GM19463 (cell line): ENCODE data around the gene COMT.
"Not testable (repeated sequence)": the region's sequence is repeated elsewhere in the genome, so short reads cannot be mapped to it uniquely, and the experiment has no call there.

Experiments
- ATAC-seq: cut with Tn5 transposase; IDR thresholded peaks from one replicate; pipeline ENCODE4 v1.9.1; 2021; ENCODE audit warnings: mild to moderate bottlenecking, moderate library complexity; ENCODE audit not compliant: unreplicated experiment

COMT gene

DNA sequence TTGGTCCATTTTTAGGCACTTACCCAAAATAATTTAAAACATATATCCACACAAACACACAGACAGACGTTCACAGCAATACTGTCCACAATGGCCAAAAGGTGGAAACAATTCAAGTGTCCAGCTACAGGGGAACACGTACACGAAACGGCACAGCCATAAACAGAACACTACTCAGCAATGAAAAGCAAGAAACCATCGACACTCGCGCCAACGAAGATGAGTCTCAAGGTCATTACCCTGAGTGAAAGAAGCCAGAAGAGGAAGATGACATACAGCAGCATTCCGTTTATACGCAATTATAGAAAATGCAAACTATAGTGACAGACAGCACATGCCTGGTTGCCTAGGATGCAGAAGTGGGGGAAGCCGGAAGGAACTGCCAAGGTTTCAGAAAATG is 13.4 kb upstream of the COMT start:
- no peak for ATAC-seq

DNA sequence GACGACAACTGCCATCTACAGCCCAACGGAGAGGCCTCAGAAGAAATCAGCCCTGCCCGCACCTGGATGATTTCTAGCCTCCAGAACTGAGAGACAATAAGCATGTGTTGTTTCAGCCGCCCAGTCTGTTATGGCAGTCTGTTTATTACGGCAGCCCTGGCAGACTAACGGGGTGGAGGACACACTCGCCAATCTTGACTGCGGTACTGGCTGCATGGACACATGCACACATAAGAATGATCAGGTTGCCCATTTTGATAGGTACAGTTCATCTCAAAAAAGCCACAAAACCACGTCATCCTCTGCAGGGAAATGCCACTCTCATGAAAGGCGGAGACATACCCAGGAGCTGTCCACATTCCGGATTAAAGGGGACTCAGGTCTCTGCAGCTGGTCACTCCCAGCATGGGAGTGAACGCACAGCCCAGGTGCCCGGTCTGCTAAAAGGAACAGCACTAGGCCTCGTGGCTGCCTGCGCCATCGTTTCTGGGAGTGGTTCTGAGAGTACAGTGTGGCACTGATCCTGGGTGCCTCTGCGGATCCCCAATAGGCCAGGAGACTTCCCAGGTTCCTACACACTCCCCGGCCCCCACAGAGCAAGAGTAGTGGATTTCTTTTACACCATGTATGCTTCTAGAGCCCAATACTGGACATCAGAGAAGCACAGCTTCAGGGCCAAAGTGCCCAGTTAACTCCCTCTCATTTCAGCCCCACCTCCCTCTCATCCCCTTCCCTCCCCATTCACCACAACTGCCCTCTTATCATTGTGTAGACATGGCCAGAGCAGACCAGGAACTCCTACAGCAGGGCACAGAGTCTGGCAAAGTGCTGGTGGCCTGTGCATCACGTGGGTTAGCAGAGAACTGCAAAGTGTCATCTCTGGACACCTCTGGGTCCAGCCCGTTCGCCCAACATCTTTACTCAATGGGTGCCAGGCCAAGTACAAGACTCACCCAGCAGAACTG is 11.7 kb upstream of the COMT start:
- no peak for ATAC-seq

- ATAC-seq = no peak
These were observed 10.8 kb upstream of the COMT start for GRCh38 chr22:19930551-19931486.

GRCh38 chr22:19931514-19931913 is 10.1 kb upstream of the COMT start:
- ATAC-seq = no peak

GRCh38 chr22:19932367-19933206 is 9.0 kb upstream of the COMT start:
- no peak for ATAC-seq

DNA sequence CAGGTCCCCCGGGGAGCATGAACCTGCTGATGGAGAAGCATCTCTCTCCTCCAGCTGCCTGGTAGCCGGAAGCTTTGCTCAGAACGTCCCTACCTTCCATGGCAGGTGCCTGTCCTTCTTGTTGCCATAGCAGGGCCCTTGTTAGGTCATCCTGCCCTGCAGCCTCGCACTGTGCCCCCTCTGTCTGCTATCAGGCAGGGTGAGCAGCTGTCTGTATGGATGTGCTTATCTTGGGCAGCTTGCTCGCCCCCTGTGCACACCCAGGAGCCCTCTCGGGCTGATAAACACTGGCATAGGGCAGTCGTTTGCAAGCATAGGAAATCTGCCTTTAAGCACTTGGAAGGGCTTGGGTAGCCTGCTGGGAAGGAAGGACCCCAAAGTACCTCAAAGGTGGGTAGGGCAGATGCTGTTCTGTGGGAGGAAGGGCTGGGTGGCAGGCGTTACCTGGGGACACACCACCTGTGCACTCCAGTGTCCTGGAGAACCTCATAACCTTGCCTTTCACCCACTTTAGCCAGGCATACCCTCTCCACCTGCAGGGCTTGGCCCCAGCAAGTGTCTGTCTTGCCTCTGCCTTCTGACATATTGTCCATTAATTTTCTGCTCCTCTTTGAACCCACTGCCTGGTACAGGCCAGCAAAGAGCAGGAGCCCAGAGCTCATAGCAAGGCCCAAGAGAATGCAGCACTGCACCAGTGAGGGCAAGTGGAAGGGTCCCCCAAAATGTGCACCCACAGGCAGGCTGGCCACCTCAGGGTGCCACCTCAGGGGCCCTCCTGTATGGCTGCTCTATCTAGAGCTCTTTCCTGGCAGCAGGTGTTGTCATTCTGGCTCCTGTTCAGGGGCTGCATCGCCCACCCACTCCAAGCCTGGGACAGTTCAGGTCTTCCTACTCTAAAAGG is 8.0 kb upstream of the COMT start:
- ATAC-seq = no peak

DNA sequence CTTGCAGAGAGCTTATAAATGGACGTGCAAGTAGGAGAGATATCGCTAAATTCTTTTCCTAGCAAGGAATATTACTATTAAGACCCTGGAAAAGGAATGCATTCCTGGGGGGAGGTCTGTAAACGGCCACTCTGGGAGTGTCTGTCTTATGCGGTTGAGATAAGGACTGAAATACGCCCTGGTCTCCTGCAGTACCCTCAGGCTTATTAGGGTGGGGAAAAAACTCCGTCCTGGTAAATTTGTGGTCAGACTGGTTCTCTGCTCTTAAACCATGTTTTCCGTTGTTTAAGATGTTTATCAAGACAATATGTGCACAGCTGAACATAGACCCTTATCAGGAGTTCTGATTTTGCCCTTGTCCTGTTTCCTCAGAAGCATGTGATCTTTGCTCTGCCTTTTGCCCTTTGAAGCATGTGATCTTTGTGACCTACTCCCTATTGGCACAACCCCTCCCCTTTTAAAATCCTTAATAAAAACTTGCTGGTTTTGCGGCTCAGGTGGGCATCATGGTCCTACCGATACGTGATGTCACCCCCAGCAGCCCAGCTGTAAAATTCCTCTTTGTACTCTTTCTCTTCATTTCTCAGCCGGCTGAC is 6.4 kb upstream of the COMT start:
- not testable (repeated sequence) for ATAC-seq

- ATAC-seq = no peak
These were observed 5.1 kb upstream of the COMT start for GRCh38 chr22:19936513-19936912.

DNA sequence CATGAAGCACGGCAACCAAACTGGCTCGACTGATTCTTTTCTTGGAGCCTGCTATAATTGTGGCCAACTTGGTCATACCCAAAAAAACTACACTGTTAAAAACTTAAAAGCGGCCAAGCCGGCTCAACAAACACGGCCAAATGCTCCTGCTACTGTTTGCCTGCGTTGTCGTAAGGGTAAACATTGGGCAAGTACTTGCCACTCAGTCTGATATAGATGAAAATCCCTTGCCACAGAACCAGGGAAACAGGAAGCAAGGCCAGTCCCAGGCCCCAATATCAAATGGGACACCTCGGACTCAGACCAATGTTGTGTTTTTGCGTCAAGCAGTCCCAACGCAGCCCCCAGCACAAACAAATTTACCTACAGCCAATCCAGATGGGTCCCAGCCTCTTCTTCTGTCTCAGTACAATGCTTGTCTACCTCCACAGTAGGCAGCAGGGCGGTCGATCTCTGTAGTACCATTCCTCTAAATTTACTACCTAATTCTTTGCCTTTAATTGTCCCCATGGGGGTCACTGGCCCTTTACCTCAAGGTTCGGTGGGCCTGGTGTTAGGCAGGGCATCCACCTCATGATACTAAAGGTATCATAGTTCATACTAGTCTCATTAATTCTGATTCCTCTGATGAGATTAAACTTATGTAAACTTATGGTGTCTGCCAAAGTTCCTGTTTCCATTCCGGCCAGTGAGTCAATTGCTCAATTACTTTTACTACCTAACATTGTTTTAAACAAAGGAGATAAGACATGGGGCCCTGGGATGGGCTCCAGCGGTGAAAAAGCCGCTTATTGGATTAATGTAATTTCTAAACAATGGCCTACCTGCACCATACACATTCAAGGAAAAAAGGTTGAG is 3.7 kb upstream of the COMT start:
- no peak for ATAC-seq

- no peak for ATAC-seq
These were observed 822 bp upstream of the COMT start for GRCh38 chr22:19940536-19941364.

DNA sequence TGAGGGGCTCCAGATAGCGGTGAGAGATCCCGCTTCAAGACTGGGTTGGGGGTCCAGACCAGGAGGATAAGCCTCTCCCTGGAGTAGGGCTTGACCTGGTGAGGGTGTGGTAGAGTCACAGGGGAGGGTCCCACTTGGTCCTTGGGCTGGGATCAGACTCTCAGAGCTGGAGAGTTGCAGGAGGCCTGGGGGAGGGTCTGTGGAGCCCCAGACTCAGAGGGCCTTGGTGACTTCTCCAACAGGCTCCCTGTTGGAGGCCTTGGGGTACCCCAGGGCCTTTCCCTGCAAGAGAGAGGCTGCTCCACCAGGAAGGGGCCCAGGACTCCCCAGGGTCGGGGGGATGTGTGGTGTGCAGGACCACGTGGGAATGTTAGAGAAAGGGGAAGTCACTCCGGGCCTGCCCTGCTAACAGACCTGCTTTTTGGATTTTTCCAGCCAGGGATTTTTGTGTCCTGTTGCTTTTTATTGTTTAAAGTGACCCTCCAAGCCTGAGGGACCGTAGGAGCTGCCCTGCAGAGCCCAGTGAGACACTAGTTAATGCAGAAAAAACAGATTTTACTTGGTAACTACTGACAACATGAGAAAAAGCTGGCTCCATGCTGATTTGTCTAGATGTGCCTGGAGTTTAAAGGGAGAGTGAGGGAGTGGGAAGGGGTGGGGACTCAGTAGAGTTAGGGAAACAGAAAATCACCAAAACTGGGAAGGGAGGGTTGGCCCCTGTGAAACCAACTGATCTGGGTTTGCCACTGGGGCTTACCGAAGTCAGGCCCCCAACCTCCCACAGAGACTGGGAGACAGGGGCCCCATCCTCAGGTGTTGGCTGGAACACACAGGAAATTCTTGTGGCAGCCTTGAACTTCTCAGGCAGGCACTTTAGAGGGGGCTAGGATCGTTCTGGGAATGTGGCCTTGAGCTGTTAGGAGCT is 847 bp downstream of the COMT start:
- no peak for ATAC-seq

DNA sequence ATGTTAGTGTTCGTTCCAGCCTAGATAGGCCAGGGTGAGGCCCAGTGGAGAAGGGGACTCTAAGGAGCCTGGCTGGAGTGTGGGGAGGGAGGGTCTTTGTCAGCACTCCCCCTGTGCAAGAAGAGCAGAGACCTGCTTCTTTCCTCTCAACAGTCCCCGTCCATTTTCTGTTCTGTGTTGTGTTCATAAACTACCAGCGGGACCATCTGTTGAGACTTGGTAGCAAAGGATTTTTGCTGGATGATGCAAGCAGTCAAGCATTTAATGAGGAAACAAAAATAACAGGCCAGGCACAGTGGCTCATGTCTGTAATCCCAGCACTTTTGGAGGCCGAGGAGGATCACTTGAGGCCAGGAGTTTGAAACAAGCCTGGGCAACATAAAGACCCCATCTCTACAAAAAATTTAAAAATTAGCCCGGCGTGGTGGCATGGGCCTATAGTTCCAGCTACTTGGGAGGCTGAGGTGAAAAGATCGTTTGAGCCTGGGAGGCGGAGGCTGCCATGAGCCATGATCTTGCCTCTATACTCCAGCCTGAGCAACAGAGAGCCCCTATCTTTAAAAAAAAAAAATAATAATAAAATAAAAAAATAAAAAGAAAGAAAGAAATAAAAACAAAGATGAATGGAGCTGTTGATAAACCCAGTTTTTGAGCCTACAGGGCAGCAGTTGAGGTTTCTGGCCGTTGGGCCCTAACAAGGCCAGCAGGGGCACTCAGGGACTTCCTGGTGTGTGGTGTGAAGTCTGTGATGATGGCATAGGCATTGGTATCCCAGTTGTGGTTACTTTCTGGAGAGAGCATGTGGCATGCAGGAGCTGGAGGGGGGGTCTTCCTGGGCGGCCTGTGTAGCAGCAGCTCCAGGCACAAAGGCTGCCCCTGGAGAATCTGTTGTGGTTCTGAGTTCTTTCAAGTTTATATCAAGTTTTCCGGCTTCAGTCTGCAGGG is 1.8 kb downstream of the COMT start:
- no peak for ATAC-seq

GRCh38 chr22:19948057-19948760 is 6.6 kb downstream of the COMT start:
- no peak for ATAC-seq

GRCh38 chr22:19951346-19951745 is 9.8 kb downstream of the COMT start:
- no peak for ATAC-seq
